GM23338 (cell line): ENCODE measurements around the gene GRIK4. TPM values are rescaled to one million over a fixed set of nuclear protein-coding genes. Genes with fewer than 3 reads are reported as not detected.

Source experiments
- ATAC-seq: fragments of 200-7000 bp; cut with Tn5 transposase; 3 replicates; pipeline ENCODE4 v1.9.1; 2020
- DNase-seq: peaks from one replicate; pipeline ENCODE4 v3.0.0-alpha.2; 2015; ENCODE audit warnings: low spot score
- H2AFZ ChIP-seq: fragments of 200-600 bp; sonication (generic); 2 replicates; pipeline ENCODE4 v1.8.0; 2016; ENCODE audit warnings: antibody characterized with exemption, mild to moderate bottlenecking, moderate library complexity
- H3F3A ChIP-seq: fragments of 200-600 bp; sonication (generic); replicated peaks from 2 replicates; pipeline ENCODE4 v1.8.0; 2017; ENCODE audit warnings: antibody characterized with exemption, mixed run types, low read depth
- H3K27ac ChIP-seq: fragments of 200-600 bp; sonication (generic); 2 replicates; pipeline ENCODE4 v1.6.1; 2016; ENCODE audit warnings: low read depth
- H3K27me3 ChIP-seq: fragments of 200-600 bp; sonication (generic); 2 replicates; pipeline ENCODE4 v1.8.0; 2016; ENCODE audit warnings: mild to moderate bottlenecking, mixed run types, moderate library complexity; ENCODE audit not compliant: insufficient read depth
- H3K36me3 ChIP-seq: fragments of 200-600 bp; sonication (generic); 2 replicates; pipeline ENCODE4 v1.8.0; 2016; ENCODE audit warnings: mild to moderate bottlenecking; ENCODE audit not compliant: insufficient read depth
- H3K4me1 ChIP-seq: fragments of 200-600 bp; sonication (generic); 2 replicates; pipeline ENCODE4 v1.8.0; 2016; ENCODE audit warnings: mild to moderate bottlenecking, moderate library complexity; ENCODE audit not compliant: insufficient read depth
- H3K4me2 ChIP-seq: fragments of 200-600 bp; sonication (generic); 2 replicates; pipeline ENCODE4 v1.7.1; 2017; ENCODE audit warnings: mixed run types
- H3K4me3 ChIP-seq: fragments of 200-600 bp; sonication (generic); 2 replicates; pipeline ENCODE4 v1.6.1; 2016; ENCODE audit warnings: mixed run types
- H3K79me2 ChIP-seq: fragments of 200-600 bp; sonication (generic); replicated peaks from 2 replicates; pipeline ENCODE4 v1.8.0; 2017; ENCODE audit warnings: mild to moderate bottlenecking; ENCODE audit not compliant: insufficient read depth
- H3K9me2 ChIP-seq: fragments of 200-600 bp; sonication (generic); 2 replicates; pipeline ENCODE4 v1.8.0; 2017; ENCODE audit not compliant: insufficient read depth
- H4K20me1 ChIP-seq: fragments of 200-600 bp; sonication (generic); replicated peaks from 2 replicates; pipeline ENCODE4 v1.8.0; 2017; ENCODE audit warnings: mild to moderate bottlenecking; ENCODE audit not compliant: insufficient read depth
- H3K27ac Mint-ChIP-seq: 2 replicates; pipeline ENCODE4 v1.8.0; 2020; ENCODE audit warnings: inconsistent platforms, mild to moderate bottlenecking, moderate library complexity, mixed read lengths
- H3K27me3 Mint-ChIP-seq: 3 replicates; pipeline ENCODE4 v1.8.0; 2022; ENCODE audit warnings: low read depth, mild to moderate bottlenecking, moderate library complexity, mixed read lengths, inconsistent platforms; ENCODE audit not compliant: insufficient read depth, poor library complexity
- H3K36me3 Mint-ChIP-seq: 3 replicates; pipeline ENCODE4 v1.8.0; 2021; ENCODE audit warnings: low read depth, mild to moderate bottlenecking, inconsistent platforms, moderate library complexity, mixed read lengths
- H3K4me1 Mint-ChIP-seq: 3 replicates; pipeline ENCODE4 v1.8.0; 2020; ENCODE audit warnings: mild to moderate bottlenecking, inconsistent platforms, mixed read lengths
- H3K4me3 Mint-ChIP-seq: 3 replicates; pipeline ENCODE4 v1.8.0; 2021; ENCODE audit warnings: moderate library complexity, mild to moderate bottlenecking, inconsistent platforms, mixed read lengths
- H3K9me3 Mint-ChIP-seq: 3 replicates; pipeline ENCODE4 v1.8.0; 2020; ENCODE audit warnings: moderate library complexity, mild to moderate bottlenecking, inconsistent platforms, mixed read lengths
- CREB1 ChIP-seq: fragments of 250-450 bp; sonication (Bioruptor Pico); IDR thresholded peaks from 2 replicates; pipeline ENCODE4 v1.5.0; 2020; ENCODE audit warnings: low read depth, mild to moderate bottlenecking, moderate library complexity
- EZH2 ChIP-seq: fragments of 200-600 bp; sonication (generic); IDR thresholded peaks from one replicate; pipeline ENCODE4 v1.8.0; 2017; ENCODE audit warnings: antibody characterized with exemption, mild to moderate bottlenecking, low read depth; ENCODE audit not compliant: unreplicated experiment
- EZH2phosphoT487 ChIP-seq: fragments of 200-600 bp; sonication (generic); IDR thresholded peaks from one replicate; pipeline ENCODE4 v1.8.1; 2018; ENCODE audit warnings: antibody characterized with exemption; ENCODE audit not compliant: unreplicated experiment
- JUNB ChIP-seq: IDR thresholded peaks from one replicate; pipeline ENCODE4 v1.6.1; 2016; ENCODE audit warnings: antibody characterized with exemption; ENCODE audit not compliant: unreplicated experiment
- NANOG ChIP-seq: IDR thresholded peaks from 2 replicates; pipeline ENCODE4 v1.6.1; 2016; ENCODE audit warnings: antibody characterized with exemption, borderline replicate concordance
- POLR2AphosphoS5 ChIP-seq: IDR thresholded peaks from 2 replicates; pipeline ENCODE4 v1.6.1; 2016; ENCODE audit warnings: antibody characterized with exemption, low read depth
- STAT1 ChIP-seq: IDR thresholded peaks from one replicate; pipeline ENCODE4 v1.6.1; 2016; ENCODE audit warnings: antibody characterized with exemption; ENCODE audit not compliant: unreplicated experiment
- ZNF114 ChIP-seq: fragments of 250-450 bp; sonication (Bioruptor Pico); IDR thresholded peaks from 2 replicates; pipeline ENCODE4 v1.5.0; 2020; ENCODE audit warnings: mild to moderate bottlenecking, moderate library complexity
- ZNF331 ChIP-seq: fragments of 250-450 bp; sonication (Bioruptor Pico); IDR thresholded peaks from 2 replicates; pipeline ENCODE4 v1.5.0; 2020; ENCODE audit warnings: low read depth, mild to moderate bottlenecking, moderate library complexity
- polyA plus RNA-seq: library from polyadenylated mRNA; unstranded; fragments of >200 nt; fragmentation: Nextera tagmentation; extraction: Ambion mirVana; gene quantifications from 2 replicates; pipeline ENCODE4 v1.2.1, GENCODE V29; 2016
- total RNA-seq: library from RNA; depleted of rRNA; stranded (reverse); fragments of >200 nt; shearing (Covaris generic); gene quantifications from 2 replicates; pipeline ENCODE4 v1.2.3, GENCODE V29; 2014
- TF ChIP-seq, protein P1 (sequence below), 2 experiments: fragments of 200-600 bp in 1 of 2; sonication (generic) in 1 of 2; conservative IDR thresholded peaks; 2 replicates each; pipeline versions ENCODE4 v1.5.1 to v1.6.1; 2016 to 2017; ENCODE audit warnings: antibody characterized with exemption in 2 of 2, low read depth in 2 of 2, mild to moderate bottlenecking in 2 of 2, moderate library complexity in 1 of 2
- TF ChIP-seq, protein P2 (sequence below): IDR thresholded peaks from 2 replicates; pipeline ENCODE4 v1.6.1; 2016; ENCODE audit warnings: antibody characterized with exemption
- TF ChIP-seq, protein P3 (sequence below): IDR thresholded peaks from one replicate; pipeline ENCODE4 v1.6.1; 2018; ENCODE audit warnings: antibody characterized with exemption; ENCODE audit not compliant: unreplicated experiment
- TF ChIP-seq, protein P4 (sequence below): fragments of 250-450 bp; sonication (Bioruptor Pico); IDR thresholded peaks from 2 replicates; pipeline ENCODE4 v1.5.0; 2020; ENCODE audit warnings: mild to moderate bottlenecking, moderate library complexity

GRIK4 gene
- total and polyA plus RNA-seq, 2 experiments from 2014 or later: 0.63 to 2.2 TPM

DNA sequence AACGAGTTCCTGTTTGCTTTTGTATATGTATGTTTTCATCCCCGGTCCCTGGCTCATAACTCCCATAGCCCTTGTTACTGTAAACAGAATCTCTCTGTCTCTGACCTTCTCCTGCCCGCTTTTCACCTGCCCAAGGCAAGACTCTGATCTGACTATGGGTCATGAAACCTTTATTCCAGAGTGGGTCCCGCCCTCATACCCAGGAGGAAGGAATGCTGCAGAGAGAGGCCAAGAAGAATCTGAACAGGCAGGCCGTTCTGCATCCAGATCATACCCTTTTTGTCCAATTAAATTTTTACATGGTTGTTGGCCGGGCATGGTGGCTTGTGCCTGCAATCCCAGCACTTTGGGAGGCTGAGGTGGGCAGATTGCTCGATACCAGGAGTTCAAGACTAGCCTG lies 39.6 kb downstream of the GRIK4 start:
- H3K27ac ChIP-seq: no peak overlapping the region
- peaks cover 11% of the 10 kb centered on the region for H3F3A ChIP-seq
- no peak overlapping the region for H3K4me3 ChIP-seq
- H3K4me1 ChIP-seq: peaks cover 36% of the 10 kb centered on the region
- no peak overlapping the region for H2AFZ ChIP-seq
- peaks cover 72% of the 10 kb centered on the region for H3K4me1 Mint-ChIP-seq
- no peak overlapping the region for H3K4me2 ChIP-seq
- TF ChIP-seq, protein P1, sequence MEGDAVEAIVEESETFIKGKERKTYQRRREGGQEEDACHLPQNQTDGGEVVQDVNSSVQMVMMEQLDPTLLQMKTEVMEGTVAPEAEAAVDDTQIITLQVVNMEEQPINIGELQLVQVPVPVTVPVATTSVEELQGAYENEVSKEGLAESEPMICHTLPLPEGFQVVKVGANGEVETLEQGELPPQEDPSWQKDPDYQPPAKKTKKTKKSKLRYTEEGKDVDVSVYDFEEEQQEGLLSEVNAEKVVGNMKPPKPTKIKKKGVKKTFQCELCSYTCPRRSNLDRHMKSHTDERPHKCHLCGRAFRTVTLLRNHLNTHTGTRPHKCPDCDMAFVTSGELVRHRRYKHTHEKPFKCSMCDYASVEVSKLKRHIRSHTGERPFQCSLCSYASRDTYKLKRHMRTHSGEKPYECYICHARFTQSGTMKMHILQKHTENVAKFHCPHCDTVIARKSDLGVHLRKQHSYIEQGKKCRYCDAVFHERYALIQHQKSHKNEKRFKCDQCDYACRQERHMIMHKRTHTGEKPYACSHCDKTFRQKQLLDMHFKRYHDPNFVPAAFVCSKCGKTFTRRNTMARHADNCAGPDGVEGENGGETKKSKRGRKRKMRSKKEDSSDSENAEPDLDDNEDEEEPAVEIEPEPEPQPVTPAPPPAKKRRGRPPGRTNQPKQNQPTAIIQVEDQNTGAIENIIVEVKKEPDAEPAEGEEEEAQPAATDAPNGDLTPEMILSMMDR (conservative IDR thresholded peaks at IDR 0.05; ENCODE audit: low read depth in 2 of 2): no peak
- TF ChIP-seq, protein P2, sequence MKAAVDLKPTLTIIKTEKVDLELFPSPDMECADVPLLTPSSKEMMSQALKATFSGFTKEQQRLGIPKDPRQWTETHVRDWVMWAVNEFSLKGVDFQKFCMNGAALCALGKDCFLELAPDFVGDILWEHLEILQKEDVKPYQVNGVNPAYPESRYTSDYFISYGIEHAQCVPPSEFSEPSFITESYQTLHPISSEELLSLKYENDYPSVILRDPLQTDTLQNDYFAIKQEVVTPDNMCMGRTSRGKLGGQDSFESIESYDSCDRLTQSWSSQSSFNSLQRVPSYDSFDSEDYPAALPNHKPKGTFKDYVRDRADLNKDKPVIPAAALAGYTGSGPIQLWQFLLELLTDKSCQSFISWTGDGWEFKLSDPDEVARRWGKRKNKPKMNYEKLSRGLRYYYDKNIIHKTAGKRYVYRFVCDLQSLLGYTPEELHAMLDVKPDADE: no peak
- TF ChIP-seq, protein P3, sequence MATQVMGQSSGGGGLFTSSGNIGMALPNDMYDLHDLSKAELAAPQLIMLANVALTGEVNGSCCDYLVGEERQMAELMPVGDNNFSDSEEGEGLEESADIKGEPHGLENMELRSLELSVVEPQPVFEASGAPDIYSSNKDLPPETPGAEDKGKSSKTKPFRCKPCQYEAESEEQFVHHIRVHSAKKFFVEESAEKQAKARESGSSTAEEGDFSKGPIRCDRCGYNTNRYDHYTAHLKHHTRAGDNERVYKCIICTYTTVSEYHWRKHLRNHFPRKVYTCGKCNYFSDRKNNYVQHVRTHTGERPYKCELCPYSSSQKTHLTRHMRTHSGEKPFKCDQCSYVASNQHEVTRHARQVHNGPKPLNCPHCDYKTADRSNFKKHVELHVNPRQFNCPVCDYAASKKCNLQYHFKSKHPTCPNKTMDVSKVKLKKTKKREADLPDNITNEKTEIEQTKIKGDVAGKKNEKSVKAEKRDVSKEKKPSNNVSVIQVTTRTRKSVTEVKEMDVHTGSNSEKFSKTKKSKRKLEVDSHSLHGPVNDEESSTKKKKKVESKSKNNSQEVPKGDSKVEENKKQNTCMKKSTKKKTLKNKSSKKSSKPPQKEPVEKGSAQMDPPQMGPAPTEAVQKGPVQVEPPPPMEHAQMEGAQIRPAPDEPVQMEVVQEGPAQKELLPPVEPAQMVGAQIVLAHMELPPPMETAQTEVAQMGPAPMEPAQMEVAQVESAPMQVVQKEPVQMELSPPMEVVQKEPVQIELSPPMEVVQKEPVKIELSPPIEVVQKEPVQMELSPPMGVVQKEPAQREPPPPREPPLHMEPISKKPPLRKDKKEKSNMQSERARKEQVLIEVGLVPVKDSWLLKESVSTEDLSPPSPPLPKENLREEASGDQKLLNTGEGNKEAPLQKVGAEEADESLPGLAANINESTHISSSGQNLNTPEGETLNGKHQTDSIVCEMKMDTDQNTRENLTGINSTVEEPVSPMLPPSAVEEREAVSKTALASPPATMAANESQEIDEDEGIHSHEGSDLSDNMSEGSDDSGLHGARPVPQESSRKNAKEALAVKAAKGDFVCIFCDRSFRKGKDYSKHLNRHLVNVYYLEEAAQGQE: no peak
- TF ChIP-seq POLR2AphosphoS5 (no peak), EZH2 (no peak), ZNF114 (no peak), JUNB (no peak), ZNF331 (CRISPR knock-in tag) (no peak), CREB1 (CRISPR knock-in tag) (no peak), NANOG (no peak), EZH2phosphoT487 (no peak), STAT1 (no peak)
- TF ChIP-seq, protein P4, sequence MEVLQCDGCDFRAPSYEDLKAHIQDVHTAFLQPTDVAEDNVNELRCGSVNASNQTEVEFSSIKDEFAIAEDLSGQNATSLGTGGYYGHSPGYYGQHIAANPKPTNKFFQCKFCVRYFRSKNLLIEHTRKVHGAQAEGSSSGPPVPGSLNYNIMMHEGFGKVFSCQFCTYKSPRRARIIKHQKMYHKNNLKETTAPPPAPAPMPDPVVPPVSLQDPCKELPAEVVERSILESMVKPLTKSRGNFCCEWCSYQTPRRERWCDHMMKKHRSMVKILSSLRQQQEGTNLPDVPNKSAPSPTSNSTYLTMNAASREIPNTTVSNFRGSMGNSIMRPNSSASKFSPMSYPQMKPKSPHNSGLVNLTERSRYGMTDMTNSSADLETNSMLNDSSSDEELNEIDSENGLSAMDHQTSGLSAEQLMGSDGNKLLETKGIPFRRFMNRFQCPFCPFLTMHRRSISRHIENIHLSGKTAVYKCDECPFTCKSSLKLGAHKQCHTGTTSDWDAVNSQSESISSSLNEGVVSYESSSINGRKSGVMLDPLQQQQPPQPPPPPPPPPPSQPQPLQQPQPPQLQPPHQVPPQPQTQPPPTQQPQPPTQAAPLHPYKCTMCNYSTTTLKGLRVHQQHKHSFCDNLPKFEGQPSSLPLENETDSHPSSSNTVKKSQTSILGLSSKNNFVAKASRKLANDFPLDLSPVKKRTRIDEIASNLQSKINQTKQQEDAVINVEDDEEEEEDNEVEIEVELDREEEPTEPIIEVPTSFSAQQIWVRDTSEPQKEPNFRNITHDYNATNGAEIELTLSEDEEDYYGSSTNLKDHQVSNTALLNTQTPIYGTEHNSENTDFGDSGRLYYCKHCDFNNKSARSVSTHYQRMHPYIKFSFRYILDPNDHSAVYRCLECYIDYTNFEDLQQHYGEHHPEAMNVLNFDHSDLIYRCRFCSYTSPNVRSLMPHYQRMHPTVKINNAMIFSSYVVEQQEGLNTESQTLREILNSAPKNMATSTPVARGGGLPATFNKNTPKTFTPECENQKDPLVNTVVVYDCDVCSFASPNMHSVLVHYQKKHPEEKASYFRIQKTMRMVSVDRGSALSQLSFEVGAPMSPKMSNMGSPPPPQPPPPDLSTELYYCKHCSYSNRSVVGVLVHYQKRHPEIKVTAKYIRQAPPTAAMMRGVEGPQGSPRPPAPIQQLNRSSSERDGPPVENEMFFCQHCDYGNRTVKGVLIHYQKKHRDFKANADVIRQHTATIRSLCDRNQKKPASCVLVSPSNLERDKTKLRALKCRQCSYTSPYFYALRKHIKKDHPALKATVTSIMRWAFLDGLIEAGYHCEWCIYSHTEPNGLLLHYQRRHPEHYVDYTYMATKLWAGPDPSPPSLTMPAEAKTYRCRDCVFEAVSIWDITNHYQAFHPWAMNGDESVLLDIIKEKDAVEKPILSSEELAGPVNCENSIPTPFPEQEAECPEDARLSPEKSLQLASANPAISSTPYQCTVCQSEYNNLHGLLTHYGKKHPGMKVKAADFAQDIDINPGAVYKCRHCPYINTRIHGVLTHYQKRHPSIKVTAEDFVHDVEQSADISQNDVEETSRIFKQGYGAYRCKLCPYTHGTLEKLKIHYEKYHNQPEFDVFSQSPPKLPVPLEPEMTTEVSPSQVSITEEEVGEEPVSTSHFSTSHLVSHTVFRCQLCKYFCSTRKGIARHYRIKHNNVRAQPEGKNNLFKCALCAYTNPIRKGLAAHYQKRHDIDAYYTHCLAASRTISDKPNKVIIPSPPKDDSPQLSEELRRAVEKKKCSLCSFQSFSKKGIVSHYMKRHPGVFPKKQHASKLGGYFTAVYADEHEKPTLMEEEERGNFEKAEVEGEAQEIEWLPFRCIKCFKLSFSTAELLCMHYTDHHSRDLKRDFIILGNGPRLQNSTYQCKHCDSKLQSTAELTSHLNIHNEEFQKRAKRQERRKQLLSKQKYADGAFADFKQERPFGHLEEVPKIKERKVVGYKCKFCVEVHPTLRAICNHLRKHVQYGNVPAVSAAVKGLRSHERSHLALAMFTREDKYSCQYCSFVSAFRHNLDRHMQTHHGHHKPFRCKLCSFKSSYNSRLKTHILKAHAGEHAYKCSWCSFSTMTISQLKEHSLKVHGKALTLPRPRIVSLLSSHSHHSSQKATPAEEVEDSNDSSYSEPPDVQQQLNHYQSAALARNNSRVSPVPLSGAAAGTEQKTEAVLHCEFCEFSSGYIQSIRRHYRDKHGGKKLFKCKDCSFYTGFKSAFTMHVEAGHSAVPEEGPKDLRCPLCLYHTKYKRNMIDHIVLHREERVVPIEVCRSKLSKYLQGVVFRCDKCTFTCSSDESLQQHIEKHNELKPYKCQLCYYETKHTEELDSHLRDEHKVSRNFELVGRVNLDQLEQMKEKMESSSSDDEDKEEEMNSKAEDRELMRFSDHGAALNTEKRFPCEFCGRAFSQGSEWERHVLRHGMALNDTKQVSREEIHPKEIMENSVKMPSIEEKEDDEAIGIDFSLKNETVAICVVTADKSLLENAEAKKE (CRISPR knock-in tag): no peak
- no peak for ATAC-seq
- H3K9me3 Mint-ChIP-seq: no peaks in the 10 kb centered on the region
- H3K27me3 ChIP-seq: no peaks in the 10 kb centered on the region
- no peaks in the 10 kb centered on the region for H3K79me2 ChIP-seq
- no peaks in the 10 kb centered on the region for H3K36me3 Mint-ChIP-seq
- H3K27ac Mint-ChIP-seq: no peak overlapping the region
- no peak overlapping the region for H3K4me3 Mint-ChIP-seq
- no peaks in the 10 kb centered on the region for H3K9me2 ChIP-seq
- no peaks in the 10 kb centered on the region for H4K20me1 ChIP-seq
- DNase-seq: no peak
- H3K36me3 ChIP-seq: no peaks in the 10 kb centered on the region
- peaks cover 20% of the 10 kb centered on the region for H3K27me3 Mint-ChIP-seq
